Loucy (cell line): Measurements from ENCODE around the gene ABCB9.
"Not testable (repeated sequence)": the region's sequence is repeated elsewhere in the genome, so short reads cannot be mapped to it uniquely, and the experiment has no call there.

Experiments used
- CTCF ChIP-seq: fragments of 200-600 bp; sonication (generic); conservative IDR thresholded peaks from 2 replicates; pipeline ENCODE4 v1.5.1; 2014; ENCODE audit warnings: mild to moderate bottlenecking, antibody characterized with exemption, low read length
- EZH2phosphoT487 ChIP-seq: fragments of 200-600 bp; IDR thresholded peaks from 2 replicates; pipeline ENCODE4 v1.6.1; 2018; ENCODE audit warnings: antibody characterized with exemption, mild to moderate bottlenecking, moderate library complexity, borderline replicate concordance

GRCh38 chr12:123014473-123014872, 48.2 kb upstream of the ABCB9 start:
- not testable (repeated sequence) for TF ChIP-seq CTCF, EZH2phosphoT487
